SK-N-SH (cell line): ENCODE data around the gene OXCT1.

ENCODE experiments used
- CTCF ChIP-seq: fragments of 200-600 bp; sonication (generic); IDR thresholded peaks from 2 replicates; pipeline ENCODE4 v1.6.1; 2017; ENCODE audit warnings: antibody characterized with exemption, mild to moderate bottlenecking, moderate library complexity
- EP300 ChIP-seq, 2 experiments: IDR thresholded peaks; 2 replicates each; pipeline versions ENCODE4 v1.4.0 to v1.6.1; 2012; ENCODE audit warnings: borderline replicate concordance in 1 of 2, low read depth in 1 of 2, low read length in 1 of 2
- EZH2phosphoT487 ChIP-seq: fragments of 200-600 bp; sonication (generic); IDR thresholded peaks from 2 replicates; pipeline ENCODE4 v1.6.1; 2017; ENCODE audit warnings: low read depth, mixed run types, mild to moderate bottlenecking, antibody characterized with exemption, moderate library complexity, borderline replicate concordance
- FOXM1 ChIP-seq: IDR thresholded peaks from 2 replicates; pipeline ENCODE4 v1.4.0; 2012; ENCODE audit warnings: low read depth, mild to moderate bottlenecking
- GABPA ChIP-seq: IDR thresholded peaks from 2 replicates; pipeline ENCODE4 v1.4.0; 2012; ENCODE audit warnings: low read depth, mild to moderate bottlenecking
- MAX ChIP-seq: IDR thresholded peaks from 2 replicates; pipeline ENCODE4 v1.4.0; 2012; ENCODE audit warnings: low read depth
- PBX3 ChIP-seq: IDR thresholded peaks from 2 replicates; pipeline ENCODE4; 2012
- POLR2AphosphoS5 ChIP-seq: IDR thresholded peaks from 2 replicates; pipeline ENCODE4 v1.6.1; 2012; ENCODE audit warnings: low read depth, low read length
- SMC3 ChIP-seq: IDR thresholded peaks from 2 replicates; pipeline ENCODE4 v1.6.1; 2012; ENCODE audit warnings: low read depth, low read length, improper control_type of control experiment
- TEAD4 ChIP-seq: IDR thresholded peaks from 2 replicates; pipeline ENCODE4 v1.4.0; 2012; ENCODE audit warnings: mild to moderate bottlenecking, borderline replicate concordance; ENCODE audit not compliant: insufficient read depth
- YY1 ChIP-seq: IDR thresholded peaks from 2 replicates; pipeline ENCODE4 v1.4.0; 2012; ENCODE audit warnings: low read depth, mild to moderate bottlenecking
- ZBTB33 ChIP-seq: IDR thresholded peaks from 2 replicates; pipeline ENCODE4 v1.4.0; 2012; ENCODE audit warnings: low read depth, borderline replicate concordance

- no peak for TF ChIP-seq CTCF
- no peak for TF ChIP-seq POLR2AphosphoS5
- TF ChIP-seq PBX3 = no peak
- no peak for TF ChIP-seq TEAD4
- no peak for TF ChIP-seq MAX
- TF ChIP-seq FOXM1 = no peak
- no peak for TF ChIP-seq EP300 (IDR thresholded peaks at IDR 0.05; ENCODE audit: borderline replicate concordance in 1 of 2, low read depth in 1 of 2, low read length in 1 of 2)
- TF ChIP-seq GABPA = no peak
- no peak for TF ChIP-seq EZH2phosphoT487
- no peak for TF ChIP-seq YY1
- TF ChIP-seq SMC3 = no peak
- no peak for TF ChIP-seq ZBTB33
Observed at GRCh38 chr5:41877408-41877807, 7.2 kb upstream of the OXCT1 start.
